Stimulated activated CD4-positive, alpha-beta T cell treated with anti-CD3 and anti-CD28 coated beads, Interleukin-4, amount 100 ng/mL, for 4 hours (primary cell): ENCODE data around the gene PKN3.

ENCODE experiments used
- DNase-seq, 2 experiments: peaks; one replicate each; pipeline ENCODE4 v3.0.0-alpha.2; 2020

The PKN3 gene

GRCh38 chr9:128750926-128751595 is 48.8 kb downstream of the PKN3 start:
- DNase-seq: no peak

GRCh38 chr9:128753627-128754026 is 51.3 kb downstream of the PKN3 start:
- no peak for DNase-seq

DNA sequence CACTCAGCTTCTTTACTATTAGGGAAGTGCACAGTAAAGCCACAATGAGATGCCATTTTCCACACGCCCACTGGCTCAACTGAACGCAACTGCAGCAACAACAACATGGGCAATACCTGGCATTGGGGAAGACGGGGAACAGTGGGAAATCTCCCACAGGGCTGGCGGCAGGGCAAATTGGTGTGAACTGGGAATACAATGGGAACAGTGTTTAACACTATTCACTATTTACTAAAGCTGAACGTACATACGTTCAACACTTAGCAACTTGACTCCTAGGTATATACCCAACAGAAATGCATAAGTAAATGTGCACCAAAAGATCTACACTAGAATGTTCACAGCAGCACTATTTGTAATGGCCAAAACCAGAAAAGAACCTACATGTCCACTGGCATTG is 55.3 kb downstream of the PKN3 start:
- DNase-seq: no peak

DNA sequence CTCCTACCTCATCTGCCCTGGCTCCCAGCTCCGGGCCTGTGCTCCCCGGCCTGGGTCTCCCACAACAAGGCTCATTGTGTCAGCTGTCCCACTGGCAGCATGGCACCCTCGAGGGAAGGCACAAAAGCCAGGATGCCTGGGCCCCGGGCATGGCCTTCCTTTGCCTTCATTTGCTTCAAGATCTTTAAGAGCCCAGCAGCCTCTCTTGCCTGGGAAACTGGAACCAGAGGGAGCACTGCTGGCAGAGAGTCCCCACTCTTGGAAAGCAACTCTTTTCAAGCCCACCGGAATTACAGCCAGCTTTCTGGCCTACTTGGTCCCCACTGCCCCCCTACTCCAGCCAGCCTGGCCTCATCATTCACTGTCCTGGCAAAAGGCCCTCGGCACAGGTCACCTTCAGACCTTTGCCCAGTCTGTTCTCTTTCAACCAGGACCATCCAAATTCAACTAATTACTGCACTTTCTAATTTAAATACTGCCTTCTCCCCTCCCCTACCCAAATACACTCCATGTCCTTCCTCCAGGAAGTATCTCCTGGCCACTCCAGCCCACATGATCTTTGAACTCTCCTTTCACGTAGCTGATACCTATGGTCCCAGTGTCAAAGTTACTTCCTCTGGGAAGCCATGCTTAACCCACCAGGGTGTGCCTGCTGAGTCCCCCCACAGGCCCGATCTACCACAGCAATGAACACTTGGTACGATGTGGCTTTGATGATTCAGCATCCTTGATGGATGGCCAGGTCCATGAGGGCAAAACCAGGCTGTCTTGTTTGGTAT is 60.6 kb downstream of the PKN3 start:
- DNase-seq: no peak

GRCh38 chr9:128764361-128764760 is 62.1 kb downstream of the PKN3 start:
- no peak for DNase-seq

DNA sequence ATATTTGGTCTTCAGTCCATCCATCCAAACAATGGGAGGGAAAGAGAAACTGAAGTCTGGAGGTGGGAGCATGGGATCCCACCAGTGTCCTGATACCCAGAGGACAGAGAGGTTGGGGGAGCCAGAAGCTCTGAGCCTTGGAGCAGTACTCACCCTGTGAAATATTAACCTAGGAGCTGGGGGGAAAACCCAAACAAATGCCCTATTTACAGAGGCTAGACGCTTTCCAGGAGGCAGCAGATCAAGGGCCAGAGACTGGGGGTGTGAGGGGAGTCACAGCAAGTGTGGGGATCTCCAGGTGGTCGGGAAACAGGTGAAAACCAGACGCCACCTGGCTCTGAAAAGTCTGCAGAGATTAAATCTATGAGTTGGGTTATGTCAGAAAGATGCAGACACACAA is 63.2 kb downstream of the PKN3 start:
- DNase-seq: no peak

DNA sequence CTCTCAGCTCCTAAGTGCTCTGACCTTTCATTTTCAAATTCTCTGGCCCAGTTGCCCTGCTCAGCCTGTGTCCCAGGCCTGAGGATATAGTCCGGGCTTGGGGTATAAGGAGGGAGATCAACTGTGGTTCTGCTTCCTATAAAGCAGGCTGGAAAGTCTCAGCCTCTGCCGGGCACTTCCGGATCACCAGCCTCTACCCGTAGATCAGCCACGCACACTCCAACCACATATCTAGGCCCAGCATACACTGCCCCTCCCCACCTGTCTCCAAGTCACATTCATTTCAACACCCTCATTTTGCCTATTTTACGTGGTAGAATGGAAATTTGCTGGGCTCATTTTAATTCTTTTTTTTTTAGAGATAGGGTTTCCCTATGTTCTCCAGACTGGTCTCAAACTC is 66.3 kb downstream of the PKN3 start:
- no peak for DNase-seq
